ENCODE results near the gene EXOC4. TPM values are rescaled to one million over a fixed set of nuclear protein-coding genes. Genes with fewer than 3 reads are reported as not detected.

The EXOC4 gene
- total and polyA plus RNA-seq, 2 of the 8 experiments (the other 6 are each of a cell fraction or from before 2014, with no cell fraction given) = 27.0 to 67.3 TPM

DNA sequence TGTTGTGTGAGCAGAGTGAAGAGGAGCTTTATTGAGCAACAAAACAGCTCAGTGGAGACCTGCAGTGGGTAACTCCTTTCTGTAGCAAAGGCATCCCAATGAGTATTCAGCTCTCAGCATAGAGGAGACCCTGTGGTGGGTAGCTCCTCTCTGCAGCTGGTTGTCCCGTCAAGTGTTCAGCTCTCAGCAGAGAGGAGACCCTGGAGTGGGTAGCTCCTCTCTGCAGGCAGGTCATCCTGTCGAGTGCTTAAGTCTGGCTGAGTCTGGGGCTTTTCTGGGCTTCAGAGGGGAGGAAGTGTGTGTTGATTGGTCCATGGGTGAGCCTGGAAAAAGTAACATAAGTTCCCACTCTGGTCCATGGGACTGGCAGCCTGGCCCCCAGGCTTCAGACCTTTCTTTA, 702.3 kb downstream of the EXOC4 start:
- Histone ChIP-seq H2BK5ac (ENCODE audit: low read depth, low read length) (no peak overlapping the region), H4K8ac (ENCODE audit: extremely low read depth, insufficient read depth, low read length) (no peak overlapping the region), H3K4me3 (ENCODE audit: extremely low read depth in 1 of 4, insufficient read depth in 2 of 4, low read depth in 3 of 4, low read length in 4 of 4) (no peak overlapping the region), H3K9me3 (ENCODE audit: insufficient read depth in 2 of 2, low read depth in 1 of 2, low read length in 1 of 2) (peaks cover 12% of the 10 kb centered on the region in 2 experiments), H2BK20ac (ENCODE audit: low read length) (no peak overlapping the region), H3K36me3 (ENCODE audit: control insufficient read depth in 2 of 4, insufficient read depth in 4 of 4, low read length in 3 of 4) (no peaks in the 10 kb centered on the region; a peak in 1 of 8 replicates), H2BK15ac (ENCODE audit: low read length) (no peak overlapping the region), H3K79me2 (ENCODE audit: control insufficient read depth in 1 of 2, insufficient read depth in 2 of 2, low read length in 2 of 2) (no peaks in the 10 kb centered on the region), H3K23ac (ENCODE audit: insufficient read length) (no peak overlapping the region), H2BK12ac (ENCODE audit: low read depth, low read length) (no peak overlapping the region), H3K27me3 (replicated peaks in 1 of 4; ENCODE audit: control insufficient read depth in 3 of 4, extremely low read depth in 1 of 4, insufficient read depth in 3 of 4, low read length in 3 of 4) (no peaks in the 10 kb centered on the region), H2AFZ (ENCODE audit: low read length) (no peak overlapping the region), H3K27ac (ENCODE audit: low read depth, low read length) (no peak overlapping the region), H4K91ac (replicated peaks; ENCODE audit: insufficient read length, low read length) (no peak overlapping the region), H3K56ac (replicated peaks; ENCODE audit: insufficient read length, low read depth, low read length) (no peak overlapping the region), H4K20me1 (replicated peaks in 1 of 2; ENCODE audit: control insufficient read depth in 1 of 2, insufficient read depth in 2 of 2, low read length in 2 of 2) (no peaks in the 10 kb centered on the region), H3K79me1 (ENCODE audit: low read depth, low read length) (no peaks in the 10 kb centered on the region; the same call in 1 of the 2 replicates), H3K4me1 (replicated peaks in 1 of 4; ENCODE audit: control insufficient read depth in 3 of 4, insufficient read depth in 4 of 4, low read length in 3 of 4) (peaks cover 0 to 3% (median 0%) of the 10 kb centered on the region in 4 experiments; a peak in 2 of 7 replicates), H3K18ac (ENCODE audit: extremely low read depth, low read length) (no peak overlapping the region), H3K4ac (replicated peaks; ENCODE audit: insufficient read length, low read depth, low read length) (no peak overlapping the region), H2BK120ac (replicated peaks; ENCODE audit: low read depth, low read length) (no peak overlapping the region), H3K4me2 (ENCODE audit: insufficient read depth in 1 of 2, low read depth in 2 of 2, low read length in 2 of 2) (no peak overlapping the region), H3K23me2 (ENCODE audit: low read depth, low read length) (no peaks in the 10 kb centered on the region), H4K5ac (ENCODE audit: insufficient read length, low read depth, low read length) (no peak overlapping the region), H3K14ac (ENCODE audit: insufficient read length) (no peak overlapping the region), H3K9ac (replicated peaks in 1 of 4; ENCODE audit: extremely low read depth in 1 of 4, low read depth in 3 of 4, low read length in 3 of 4) (no peak overlapping the region), H2AK5ac (ENCODE audit: low read depth, low read length) (no peak overlapping the region)
- CTCF ChIA-PET (ENCODE audit: partially characterized antibody) = interaction anchor here (1.2 to 1.6 kb wide), 2 partner anchors 24 to 35 kb away, joined by 3 to 4 read pairs; no protein-coding TSS in a partner anchor
- POLR2A ChIA-PET (ENCODE audit: partially characterized antibody) = interaction anchor here (0.7 to 1.2 kb wide), 2 partner anchors 15 to 22 kb away, joined by 3 read pairs; no protein-coding TSS in a partner anchor
- WGBS, 2 experiments (ENCODE audit: extremely low coverage in 1 of 2, insufficient coverage in 1 of 2, insufficient read length in 1 of 2, insufficient replicate concordance in 2 of 2, low coverage in 1 of 2, low lambda C conversion rate in 2 of 2, missing lambda C conversion rate in 1 of 2) = 95% methylated on average over 2 of the region's 2 CpGs; no CpG with 5 or more reads in 1 of the 2 experiments
- FAIRE-seq (no peak), DNase-seq (ENCODE audit: low read depth in 1 of 2, low spot score in 2 of 2) (no peak)
- TF ChIP-seq TAF7 (optimal IDR thresholded peaks at IDR 0.05; ENCODE audit: borderline replicate concordance, low read depth, low read length) (no peak), CHD2 (IDR thresholded peaks at IDR 0.05; ENCODE audit: low read length) (no peak), KDM5A (IDR thresholded peaks at IDR 0.05; ENCODE audit: low read length) (no peak), GTF2F1 (IDR thresholded peaks at IDR 0.05; ENCODE audit: borderline replicate concordance, low read depth, low read length) (no peak)
